Osteocyte (in vitro differentiated cells): Measurements from ENCODE around the gene ACSS2. TPM values are rescaled to one million over a fixed set of nuclear protein-coding genes. Genes with fewer than 3 reads are reported as not detected.
"Not testable (repeated sequence)": the region's sequence is repeated elsewhere in the genome, so short reads cannot be mapped to it uniquely, and the experiment has no call there.

Experiments
- DNase-seq: peaks from one replicate; pipeline ENCODE4 v3.0.0; 2021; ENCODE audit warnings: mixed read lengths; ENCODE audit not compliant: unreplicated experiment; ENCODE audit errors: extremely low spot score
- H3K27ac Mint-ChIP-seq: one replicate; pipeline ENCODE4 v1.8.0; 2021; ENCODE audit warnings: mild to moderate bottlenecking, mixed read lengths; ENCODE audit not compliant: unreplicated experiment
- H3K27me3 Mint-ChIP-seq: one replicate; pipeline ENCODE4 v1.8.0; 2021; ENCODE audit warnings: mixed read lengths; ENCODE audit not compliant: unreplicated experiment
- H3K36me3 Mint-ChIP-seq: one replicate; pipeline ENCODE4 v1.8.0; 2021; ENCODE audit warnings: mixed read lengths; ENCODE audit not compliant: unreplicated experiment
- H3K4me1 Mint-ChIP-seq: one replicate; pipeline ENCODE4 v1.8.0; 2021; ENCODE audit warnings: mixed read lengths; ENCODE audit not compliant: unreplicated experiment
- H3K4me3 Mint-ChIP-seq: one replicate; pipeline ENCODE4 v1.8.0; 2021; ENCODE audit warnings: mild to moderate bottlenecking, moderate library complexity, mixed read lengths; ENCODE audit not compliant: unreplicated experiment
- H3K9me3 Mint-ChIP-seq: one replicate; pipeline ENCODE4 v1.8.0; 2021; ENCODE audit warnings: mixed read lengths; ENCODE audit not compliant: unreplicated experiment
- CTCF ChIP-seq: fragments of 200-600 bp; sonication (generic); IDR thresholded peaks from 2 replicates; pipeline ENCODE4 v1.5.0; 2021; ENCODE audit warnings: antibody characterized with exemption, mild to moderate bottlenecking, moderate library complexity
- total RNA-seq: library from RNA; stranded (reverse); gene quantifications from 2 replicates; pipeline ENCODE4 v1.2.1, GENCODE V29; 2021

Gene ACSS2
- total RNA-seq, 1 donor from 2014 or later = 31.1 TPM

DNA sequence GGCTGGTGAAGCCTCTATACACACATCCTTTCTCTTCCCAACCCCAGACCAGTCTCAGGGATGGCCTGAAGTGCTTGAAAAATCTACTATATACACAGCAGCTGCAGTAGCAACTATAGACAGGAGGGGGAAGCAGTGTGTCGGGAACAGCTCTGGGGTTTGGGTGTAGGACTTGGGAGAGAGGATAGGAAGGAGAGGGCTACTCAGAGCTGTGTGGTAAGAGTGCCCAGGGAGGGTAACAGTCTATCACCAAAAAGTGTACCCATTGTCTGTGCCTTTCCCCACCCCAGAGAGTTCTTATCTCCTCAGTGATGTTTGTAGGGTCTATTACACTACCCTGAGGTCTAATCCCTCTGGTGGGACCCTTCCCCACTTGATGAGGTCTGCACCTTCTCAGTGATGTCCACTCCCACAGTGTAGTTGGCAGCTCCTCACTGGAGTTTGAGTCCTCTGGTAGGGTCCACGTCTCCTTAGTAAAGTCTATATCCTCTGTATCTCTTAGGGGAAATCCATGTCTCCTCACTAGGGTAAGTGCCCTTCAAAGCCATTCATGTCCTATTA, 2.2 kb upstream of the ACSS2 start:
- peak; percentile 87 for TF ChIP-seq CTCF
- Mint-ChIP-seq H3K4me3 (peak overlapping the region; percentile 84), H3K27ac (peak overlapping the region; percentile 44), H3K4me1 (peaks cover 43% of the 10 kb centered on the region), H3K27me3 (no peaks in the 10 kb centered on the region), H3K9me3 (no peaks in the 10 kb centered on the region), H3K36me3 (no peaks in the 10 kb centered on the region)
- peak; percentile 91 for DNase-seq

- TF ChIP-seq CTCF = peak; percentile 26
- Mint-ChIP-seq H3K27me3 (no peaks in the 10 kb centered on the region), H3K4me1 (peaks cover 48% of the 10 kb centered on the region), H3K27ac (peak overlapping the region; percentile 82), H3K4me3 (peak overlapping the region; percentile 100), H3K9me3 (no peaks in the 10 kb centered on the region), H3K36me3 (no peaks in the 10 kb centered on the region)
- DNase-seq = no peak
These were observed 588 bp upstream of the ACSS2 start for GRCh38 chr20:34875642-34876405.

DNA sequence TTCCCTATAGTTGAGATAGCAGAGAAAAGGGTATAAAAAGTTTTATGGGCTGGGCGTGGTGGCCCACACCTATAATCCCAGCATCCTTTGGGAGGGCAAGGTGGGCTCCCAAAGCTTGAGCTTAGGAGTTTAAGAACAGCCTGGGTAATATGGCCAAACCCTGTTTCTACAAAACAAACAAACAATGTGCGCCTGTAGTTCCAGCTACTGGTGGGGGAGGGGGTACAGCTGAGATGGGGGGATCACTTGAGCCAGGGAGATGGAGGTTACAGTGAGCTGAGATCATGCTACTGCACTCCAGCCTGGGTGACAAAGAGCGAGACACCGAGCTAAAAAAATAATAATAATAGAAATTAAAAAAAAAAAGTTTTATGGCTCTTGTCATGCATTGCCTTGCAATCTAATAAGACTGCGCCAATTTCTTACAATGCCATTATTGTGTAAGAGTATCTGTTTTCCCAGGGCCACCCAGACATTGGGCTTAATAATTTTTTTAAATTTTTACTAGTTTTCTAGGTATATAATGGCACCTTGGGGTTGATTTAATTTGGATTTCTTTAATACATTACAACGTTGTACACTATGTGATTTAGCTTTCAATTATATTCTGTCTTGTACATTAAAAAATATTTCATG, 3.9 kb downstream of the ACSS2 start:
- no peak for DNase-seq
- Mint-ChIP-seq H3K9me3 (no peaks in the 10 kb centered on the region), H3K36me3 (peaks cover 10% of the 10 kb centered on the region), H3K4me1 (peaks cover 18% of the 10 kb centered on the region), H3K27me3 (no peaks in the 10 kb centered on the region), H3K4me3 (no peak overlapping the region), H3K27ac (no peak overlapping the region)
- TF ChIP-seq CTCF = no peak

DNA sequence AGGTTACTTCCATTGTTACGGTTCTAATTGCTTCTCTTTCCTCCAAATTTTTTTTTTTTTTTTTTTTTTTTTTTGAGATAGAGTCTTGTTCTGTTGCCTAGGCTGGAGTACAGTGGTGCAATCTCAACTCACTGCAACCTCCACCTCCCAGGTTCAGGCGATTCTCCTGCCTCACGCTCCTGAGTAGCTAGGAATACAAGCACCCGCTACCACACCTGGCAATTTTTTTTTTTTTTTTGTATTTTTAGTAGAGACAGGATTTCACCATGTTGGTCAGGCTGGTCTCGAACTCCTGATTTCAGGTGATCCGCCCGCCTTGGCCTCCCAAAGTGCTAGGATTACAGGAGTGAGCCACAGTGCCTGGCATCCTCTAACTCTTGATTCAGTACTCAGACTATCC, 4.6 kb downstream of the ACSS2 start:
- not testable (repeated sequence) for H3K27ac Mint-ChIP-seq, H3K27me3 Mint-ChIP-seq, H3K9me3 Mint-ChIP-seq, H3K4me3 Mint-ChIP-seq, DNase-seq, H3K36me3 Mint-ChIP-seq
- H3K4me1 Mint-ChIP-seq = peaks cover 14% of the 10 kb centered on the region

GRCh38 chr20:34881689-34882088, 5.3 kb downstream of the ACSS2 start:
- TF ChIP-seq CTCF = no peak
- Mint-ChIP-seq H3K27me3 (no peaks in the 10 kb centered on the region), H3K9me3 (no peaks in the 10 kb centered on the region), H3K27ac (no peak overlapping the region), H3K4me1 (peaks cover 14% of the 10 kb centered on the region), H3K36me3 (peaks cover 12% of the 10 kb centered on the region), H3K4me3 (no peak overlapping the region)
- no peak for DNase-seq
